ENCODE measurements around the gene NKD2. TPM values are rescaled to one million over a fixed set of nuclear protein-coding genes. Genes with fewer than 3 reads are reported as not detected.

Gene NKD2
- total RNA-seq, 5 donors from 2014 or later (not counting 1 experiment from before 2014, with no cell fraction given): 0.18 to 0.23 TPM; not detected in 3

DNA sequence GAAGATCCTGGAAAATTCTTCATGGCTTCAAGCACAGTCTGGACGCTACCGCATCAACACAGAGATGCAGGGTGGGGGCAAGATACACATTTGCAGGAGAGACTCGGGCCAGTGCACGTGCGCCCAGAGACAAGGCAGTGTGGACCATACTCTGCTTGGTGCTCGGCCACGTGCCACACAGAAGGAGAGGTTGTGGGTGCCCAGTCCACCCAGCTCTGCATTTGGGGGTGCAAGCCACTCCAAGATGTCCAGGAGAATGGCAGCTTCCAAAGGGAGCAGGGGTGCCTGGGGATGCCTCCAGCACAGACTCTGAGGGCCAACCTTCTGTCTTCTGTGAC, 4.3 kb downstream of the NKD2 start:
- POLR2A ChIA-PET: no interaction called here
- CTCF ChIA-PET: no interaction called here
- peaks cover 5 to 65% of the 10 kb centered on the region in 2 experiments for H3K27me3 ChIP-seq (replicated peaks in 1 of 2; ENCODE audit: control insufficient read depth in 2 of 2, extremely low read depth in 1 of 2, insufficient read depth in 2 of 2, low read length in 1 of 2)
- H3K9me3 Mint-ChIP-seq: no peaks in the 10 kb centered on the region
- no peaks in the 10 kb centered on the region for H3K36me3 Mint-ChIP-seq
- DNase-seq: no peak
- H3K36me3 ChIP-seq (ENCODE audit: control insufficient read depth in 2 of 2, extremely low read depth in 1 of 2, insufficient read depth in 1 of 2, low read length in 1 of 2): no peaks in the 10 kb centered on the region
- H3K27ac Mint-ChIP-seq: no peak overlapping the region
- H3K4me3 ChIP-seq (ENCODE audit: control insufficient read depth in 1 of 2, extremely low read depth in 1 of 2, low read length in 1 of 2): no peak overlapping the region
- no peak overlapping the region for H3K27ac ChIP-seq (ENCODE audit: low read length)
- H3K4me1 Mint-ChIP-seq: peaks cover 7 to 13% (median 9%) of the 10 kb centered on the region in 3 donors
- peaks cover 10 to 30% of the 10 kb centered on the region in 2 donors for H3K27me3 Mint-ChIP-seq
- H3K9me3 ChIP-seq: no peaks in the 10 kb centered on the region
- peaks cover 0 to 10% of the 10 kb centered on the region in 2 experiments for H3K4me1 ChIP-seq (ENCODE audit: control insufficient read depth in 1 of 2, extremely low read depth in 1 of 2, insufficient read depth in 2 of 2, low read length in 2 of 2)
- ATAC-seq (replicated peaks in 1 of 4): no peak
- WGBS (ENCODE audit: insufficient coverage): 91% methylated on average over 7 of the region's 7 CpGs
- no peak overlapping the region for H3K4me3 Mint-ChIP-seq

DNA sequence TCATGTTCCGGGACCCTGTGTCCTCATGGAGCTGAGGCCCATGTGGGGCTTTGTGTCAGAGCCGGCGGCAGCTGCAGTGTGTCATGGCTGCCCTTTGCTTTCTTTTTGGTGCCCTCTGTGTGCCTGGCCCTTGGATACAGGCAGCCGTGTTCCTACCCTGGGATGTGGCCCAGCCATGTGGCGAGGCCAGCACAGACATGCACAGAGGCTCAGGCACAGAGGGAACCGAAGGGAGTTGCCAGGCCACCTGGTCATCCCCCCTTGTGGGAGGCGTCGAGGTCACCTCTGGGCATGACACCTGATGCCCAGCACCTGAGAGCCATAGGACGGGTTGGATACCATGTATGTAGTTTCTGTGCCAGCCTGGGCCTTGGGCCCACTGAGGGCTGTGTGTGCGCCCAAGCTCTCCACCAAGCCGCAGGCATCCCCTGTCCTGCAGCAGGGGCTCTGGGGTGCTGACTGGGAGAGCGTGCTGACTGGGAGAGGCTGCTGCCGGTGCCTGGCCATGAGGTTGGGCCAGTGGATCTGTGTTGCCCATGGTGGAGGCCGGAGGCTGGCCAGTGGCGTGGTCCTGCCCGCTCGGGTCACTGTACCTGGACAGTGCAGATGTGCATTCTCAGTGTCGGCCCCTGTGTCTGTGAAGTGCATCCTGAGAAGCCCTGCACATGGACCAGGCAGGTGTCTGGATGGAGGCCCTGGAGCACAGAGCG, 4.8 kb downstream of the NKD2 start:
- Mint-ChIP-seq H3K27me3 (peaks cover 8 to 26% of the 10 kb centered on the region in 2 donors), H3K4me1 (peaks cover 7 to 10% (median 9%) of the 10 kb centered on the region in 3 donors), H3K4me3 (no peak overlapping the region), H3K9me3 (no peaks in the 10 kb centered on the region), H3K36me3 (no peaks in the 10 kb centered on the region), H3K27ac (no peak overlapping the region)
- CTCF ChIA-PET: no interaction called here
- Histone ChIP-seq H3K36me3 (ENCODE audit: control insufficient read depth in 2 of 2, extremely low read depth in 1 of 2, insufficient read depth in 1 of 2, low read length in 1 of 2) (no peaks in the 10 kb centered on the region), H3K4me3 (ENCODE audit: control insufficient read depth in 1 of 2, extremely low read depth in 1 of 2, low read length in 1 of 2) (no peak overlapping the region), H3K4me1 (ENCODE audit: control insufficient read depth in 1 of 2, extremely low read depth in 1 of 2, insufficient read depth in 2 of 2, low read length in 2 of 2) (peaks cover 0 to 7% of the 10 kb centered on the region in 2 experiments), H3K27ac (ENCODE audit: low read length) (no peak overlapping the region), H3K9me3 (no peaks in the 10 kb centered on the region), H3K27me3 (replicated peaks in 1 of 2; ENCODE audit: control insufficient read depth in 2 of 2, extremely low read depth in 1 of 2, insufficient read depth in 2 of 2, low read length in 1 of 2) (peaks cover 3 to 59% of the 10 kb centered on the region in 2 experiments)
- 90% methylated on average over 19 of the region's 19 CpGs for WGBS (ENCODE audit: insufficient coverage)
- DNase-seq: no peak
- POLR2A ChIA-PET: no interaction called here
- ATAC-seq (replicated peaks in 1 of 4): no peak

DNA sequence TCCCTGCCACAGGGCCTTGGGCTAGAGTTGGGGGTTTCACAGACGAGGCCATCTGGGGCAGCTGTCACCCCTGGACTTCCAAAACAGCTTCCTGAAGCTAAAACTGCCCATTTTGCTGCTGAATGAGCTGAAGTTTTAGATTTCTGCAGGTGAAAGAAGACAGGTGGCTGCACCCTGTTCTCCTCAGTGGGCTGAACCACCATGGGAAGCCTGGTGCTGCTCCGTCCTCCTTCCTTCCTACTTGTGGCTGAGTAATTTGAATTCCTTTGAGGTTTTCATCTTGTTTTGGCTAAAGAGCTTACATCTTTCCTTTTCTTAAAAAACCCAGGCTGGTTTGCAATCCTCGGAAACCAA, 5.3 kb downstream of the NKD2 start:
- Mint-ChIP-seq H3K9me3 (no peaks in the 10 kb centered on the region), H3K4me3 (no peak overlapping the region), H3K4me1 (peaks cover 7 to 10% (median 9%) of the 10 kb centered on the region in 3 donors), H3K27ac (no peak overlapping the region), H3K36me3 (no peaks in the 10 kb centered on the region), H3K27me3 (peaks cover 8 to 26% of the 10 kb centered on the region in 2 donors)
- WGBS (ENCODE audit: insufficient coverage): 78% methylated on average over 3 of the region's 3 CpGs
- peaks cover 3 to 58% of the 10 kb centered on the region in 2 experiments for H3K27me3 ChIP-seq (replicated peaks in 1 of 2; ENCODE audit: control insufficient read depth in 2 of 2, extremely low read depth in 1 of 2, insufficient read depth in 2 of 2, low read length in 1 of 2)
- no peaks in the 10 kb centered on the region for H3K9me3 ChIP-seq
- ATAC-seq (replicated peaks in 1 of 4): no peak
- DNase-seq: no peak
- H3K4me1 ChIP-seq (ENCODE audit: control insufficient read depth in 1 of 2, extremely low read depth in 1 of 2, insufficient read depth in 2 of 2, low read length in 2 of 2): peaks cover 0 to 5% of the 10 kb centered on the region in 2 experiments
- CTCF ChIA-PET: no interaction called here
- no peak overlapping the region for H3K27ac ChIP-seq (ENCODE audit: low read length)
- no peak overlapping the region for H3K4me3 ChIP-seq (ENCODE audit: control insufficient read depth in 1 of 2, extremely low read depth in 1 of 2, low read length in 1 of 2)
- POLR2A ChIA-PET: no interaction called here
- H3K36me3 ChIP-seq (ENCODE audit: control insufficient read depth in 2 of 2, extremely low read depth in 1 of 2, insufficient read depth in 1 of 2, low read length in 1 of 2): no peaks in the 10 kb centered on the region

DNA sequence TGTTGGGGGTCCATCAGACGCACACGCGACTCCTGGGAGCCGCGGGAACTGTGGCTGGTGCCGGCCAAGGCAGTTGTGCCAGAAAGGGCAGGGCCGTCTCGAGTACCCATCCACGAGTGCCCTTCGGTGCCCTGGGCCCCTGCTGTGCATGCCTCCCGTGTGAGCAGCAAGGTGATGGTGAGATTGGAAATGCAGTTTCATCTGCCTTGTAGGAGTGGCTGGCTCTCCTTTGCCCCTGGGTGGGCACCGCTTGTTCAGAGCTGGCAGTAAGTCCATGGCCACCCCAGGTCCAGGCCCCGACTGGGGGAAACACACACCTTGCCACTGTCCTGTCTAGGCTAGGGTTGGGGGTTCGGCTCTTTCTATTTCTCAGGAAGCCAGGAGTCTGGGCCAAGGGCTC, 5.7 kb downstream of the NKD2 start:
- H3K4me1 ChIP-seq (ENCODE audit: control insufficient read depth in 1 of 2, extremely low read depth in 1 of 2, insufficient read depth in 2 of 2, low read length in 2 of 2): peaks cover 0 to 5% of the 10 kb centered on the region in 2 experiments
- H3K36me3 ChIP-seq (ENCODE audit: control insufficient read depth in 2 of 2, extremely low read depth in 1 of 2, insufficient read depth in 1 of 2, low read length in 1 of 2): no peaks in the 10 kb centered on the region
- peaks cover 3 to 58% of the 10 kb centered on the region in 2 experiments for H3K27me3 ChIP-seq (replicated peaks in 1 of 2; ENCODE audit: control insufficient read depth in 2 of 2, extremely low read depth in 1 of 2, insufficient read depth in 2 of 2, low read length in 1 of 2)
- ATAC-seq (replicated peaks in 1 of 4) (no peak), DNase-seq (no peak)
- ChIA-PET POLR2A (no interaction called here), CTCF (no interaction called here)
- Mint-ChIP-seq H3K27me3 (peaks cover 8 to 26% of the 10 kb centered on the region in 2 donors), H3K4me3 (no peak overlapping the region), H3K27ac (no peak overlapping the region), H3K9me3 (no peaks in the 10 kb centered on the region), H3K36me3 (no peaks in the 10 kb centered on the region), H3K4me1 (peaks cover 7 to 10% (median 9%) of the 10 kb centered on the region in 3 donors)
- no peaks in the 10 kb centered on the region for H3K9me3 ChIP-seq
- no peak overlapping the region for H3K4me3 ChIP-seq (ENCODE audit: control insufficient read depth in 1 of 2, extremely low read depth in 1 of 2, low read length in 1 of 2)
- 80% methylated on average over 14 of the region's 14 CpGs for WGBS (ENCODE audit: insufficient coverage)
- H3K27ac ChIP-seq (ENCODE audit: low read length): no peak overlapping the region

DNA sequence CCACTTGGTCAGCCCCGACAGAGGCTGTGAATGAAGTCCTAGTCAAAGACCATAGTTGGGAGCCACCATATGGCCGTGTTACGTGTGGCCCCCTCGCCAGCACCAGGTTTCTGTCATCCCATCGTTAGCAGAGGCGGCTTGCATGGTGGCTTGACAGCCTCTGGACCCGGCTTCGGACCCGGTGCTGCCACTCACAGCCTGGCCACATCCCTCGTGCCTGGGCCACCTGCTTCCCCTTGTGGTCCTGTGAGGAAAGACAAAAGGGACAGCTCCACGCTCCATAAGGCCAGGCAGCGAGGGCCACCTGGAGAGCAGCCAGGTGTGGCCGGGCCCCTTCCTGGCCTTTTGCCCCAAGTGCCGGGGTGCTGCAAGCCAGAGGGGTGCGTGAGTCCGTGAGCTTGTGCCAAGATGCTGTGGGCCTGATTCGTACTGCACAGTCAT, 6.2 kb downstream of the NKD2 start:
- Mint-ChIP-seq H3K27me3 (peaks cover 8 to 24% of the 10 kb centered on the region in 2 donors), H3K9me3 (no peaks in the 10 kb centered on the region), H3K4me3 (no peak overlapping the region), H3K4me1 (peaks cover 6 to 8% (median 7%) of the 10 kb centered on the region in 3 donors), H3K27ac (no peak overlapping the region), H3K36me3 (no peaks in the 10 kb centered on the region)
- Histone ChIP-seq H3K9me3 (no peaks in the 10 kb centered on the region), H3K27me3 (replicated peaks in 1 of 2; ENCODE audit: control insufficient read depth in 2 of 2, extremely low read depth in 1 of 2, insufficient read depth in 2 of 2, low read length in 1 of 2) (peaks cover 3 to 54% of the 10 kb centered on the region in 2 experiments), H3K36me3 (ENCODE audit: control insufficient read depth in 2 of 2, extremely low read depth in 1 of 2, insufficient read depth in 1 of 2, low read length in 1 of 2) (no peaks in the 10 kb centered on the region), H3K4me1 (ENCODE audit: control insufficient read depth in 1 of 2, extremely low read depth in 1 of 2, insufficient read depth in 2 of 2, low read length in 2 of 2) (peaks cover 0 to 2% of the 10 kb centered on the region in 2 experiments), H3K4me3 (ENCODE audit: control insufficient read depth in 1 of 2, extremely low read depth in 1 of 2, low read length in 1 of 2) (no peak overlapping the region), H3K27ac (ENCODE audit: low read length) (no peak overlapping the region)
- 75% methylated on average over 16 of the region's 17 CpGs for WGBS (ENCODE audit: insufficient coverage)
- no peak for DNase-seq
- ChIA-PET CTCF (no interaction called here), POLR2A (no interaction called here)
- ATAC-seq (replicated peaks in 1 of 4): no peak

DNA sequence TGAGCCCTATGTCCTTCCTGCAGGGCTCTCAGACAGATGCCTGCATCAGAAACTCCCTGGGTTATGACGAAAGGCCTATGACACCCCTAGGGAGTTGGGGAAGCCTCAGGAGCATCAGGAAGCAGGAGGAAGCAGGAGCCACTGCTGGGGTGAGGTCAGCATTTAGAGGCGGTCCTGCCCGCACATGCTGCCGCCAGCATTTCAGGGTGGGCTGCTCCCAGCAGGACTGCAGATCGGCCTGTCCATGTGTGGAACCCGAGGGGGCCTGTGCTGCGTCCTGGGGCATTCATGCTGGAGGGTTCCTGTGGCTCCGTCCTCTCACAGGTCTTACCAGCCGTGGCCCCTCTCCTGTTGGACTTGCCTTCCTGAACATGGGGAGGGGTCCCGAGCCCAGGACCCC, 6.9 kb downstream of the NKD2 start:
- no peak for ATAC-seq (replicated peaks in 1 of 4)
- no peaks in the 10 kb centered on the region for H3K36me3 Mint-ChIP-seq
- 89% methylated on average over 9 of the region's 10 CpGs for WGBS (ENCODE audit: insufficient coverage)
- H3K4me3 Mint-ChIP-seq: no peak overlapping the region
- Histone ChIP-seq H3K4me3 (ENCODE audit: control insufficient read depth in 1 of 2, extremely low read depth in 1 of 2, low read length in 1 of 2) (no peak overlapping the region), H3K36me3 (ENCODE audit: control insufficient read depth in 2 of 2, extremely low read depth in 1 of 2, insufficient read depth in 1 of 2, low read length in 1 of 2) (no peaks in the 10 kb centered on the region), H3K27ac (ENCODE audit: low read length) (no peak overlapping the region), H3K9me3 (no peaks in the 10 kb centered on the region), H3K4me1 (ENCODE audit: control insufficient read depth in 1 of 2, extremely low read depth in 1 of 2, insufficient read depth in 2 of 2, low read length in 2 of 2) (no peaks in the 10 kb centered on the region), H3K27me3 (replicated peaks in 1 of 2; ENCODE audit: control insufficient read depth in 2 of 2, extremely low read depth in 1 of 2, insufficient read depth in 2 of 2, low read length in 1 of 2) (peaks cover 0 to 47% of the 10 kb centered on the region in 2 experiments)
- POLR2A ChIA-PET: no interaction called here
- H3K4me1 Mint-ChIP-seq: peaks cover 4 to 7% (median 4%) of the 10 kb centered on the region in 3 donors
- CTCF ChIA-PET: no interaction called here
- DNase-seq: no peak
- no peak overlapping the region for H3K27ac Mint-ChIP-seq
- H3K9me3 Mint-ChIP-seq: no peaks in the 10 kb centered on the region
- peaks cover 8 to 17% of the 10 kb centered on the region in 2 donors for H3K27me3 Mint-ChIP-seq

Data from T-cell (primary cell).